Measurements from ENCODE around the gene DPF3. TPM values are rescaled to one million over a fixed set of nuclear protein-coding genes. Genes with fewer than 3 reads are reported as not detected.

Gene DPF3
- total RNA-seq, 6 experiments from 2014 or later, result 4.1 to 6.6 (median 5.4) TPM

DNA sequence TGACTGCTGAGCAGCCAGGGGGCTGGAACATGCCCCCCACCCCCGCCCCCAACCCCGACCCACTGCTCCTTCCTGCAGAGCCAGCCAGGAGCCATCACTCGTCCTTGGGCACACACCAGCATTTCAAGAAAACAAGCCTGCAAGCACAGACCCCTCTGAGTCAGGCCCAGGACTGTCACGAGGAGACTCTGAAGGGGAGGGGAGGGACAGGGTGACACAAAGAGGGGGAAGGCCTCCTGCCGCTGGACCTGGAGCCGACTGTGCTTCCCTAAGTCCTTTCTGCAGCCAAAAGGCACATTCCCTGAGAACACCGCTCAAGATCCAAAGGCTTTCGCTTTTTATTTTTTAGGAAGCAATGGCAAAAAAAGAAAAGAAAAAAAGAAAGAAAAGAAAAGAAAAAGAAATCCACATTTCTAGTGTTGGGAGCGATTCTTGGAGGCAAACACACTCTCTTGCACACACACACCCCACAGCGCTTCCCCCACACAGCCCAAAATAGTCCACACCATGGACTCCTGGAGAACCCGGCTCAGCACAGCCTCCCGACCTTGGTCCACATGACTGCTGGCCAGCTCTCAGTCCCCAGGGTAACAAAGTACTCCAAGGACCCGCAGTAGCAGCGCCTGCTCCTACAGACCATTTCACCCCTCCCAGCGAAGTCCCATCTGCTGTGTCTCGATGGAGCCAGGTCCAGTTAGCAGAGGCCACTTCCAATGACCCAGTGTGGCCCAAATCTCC lies 101.7 kb downstream of the DPF3 start:
- H3K4me3 Mint-ChIP-seq, result peak overlapping the region; percentile 13; the same call in 1 of the 2 replicates
- H3K27ac Mint-ChIP-seq, result no peak overlapping the region
- TF ChIP-seq, protein P1, sequence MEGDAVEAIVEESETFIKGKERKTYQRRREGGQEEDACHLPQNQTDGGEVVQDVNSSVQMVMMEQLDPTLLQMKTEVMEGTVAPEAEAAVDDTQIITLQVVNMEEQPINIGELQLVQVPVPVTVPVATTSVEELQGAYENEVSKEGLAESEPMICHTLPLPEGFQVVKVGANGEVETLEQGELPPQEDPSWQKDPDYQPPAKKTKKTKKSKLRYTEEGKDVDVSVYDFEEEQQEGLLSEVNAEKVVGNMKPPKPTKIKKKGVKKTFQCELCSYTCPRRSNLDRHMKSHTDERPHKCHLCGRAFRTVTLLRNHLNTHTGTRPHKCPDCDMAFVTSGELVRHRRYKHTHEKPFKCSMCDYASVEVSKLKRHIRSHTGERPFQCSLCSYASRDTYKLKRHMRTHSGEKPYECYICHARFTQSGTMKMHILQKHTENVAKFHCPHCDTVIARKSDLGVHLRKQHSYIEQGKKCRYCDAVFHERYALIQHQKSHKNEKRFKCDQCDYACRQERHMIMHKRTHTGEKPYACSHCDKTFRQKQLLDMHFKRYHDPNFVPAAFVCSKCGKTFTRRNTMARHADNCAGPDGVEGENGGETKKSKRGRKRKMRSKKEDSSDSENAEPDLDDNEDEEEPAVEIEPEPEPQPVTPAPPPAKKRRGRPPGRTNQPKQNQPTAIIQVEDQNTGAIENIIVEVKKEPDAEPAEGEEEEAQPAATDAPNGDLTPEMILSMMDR (IDR thresholded peaks at IDR 0.05), result no peak
- H3K4me1 Mint-ChIP-seq (ENCODE audit: low read depth), result peaks cover 14% of the 10 kb centered on the region
- H3K27me3 Mint-ChIP-seq (ENCODE audit: insufficient read depth), result peaks cover 2% of the 10 kb centered on the region; the same call in 1 of the 2 replicates
- no peaks in the 10 kb centered on the region for H3K36me3 Mint-ChIP-seq (ENCODE audit: low read depth)
- H3K9me3 Mint-ChIP-seq, result no peaks in the 10 kb centered on the region
- DNase-seq, result peak; percentile 4

DNA sequence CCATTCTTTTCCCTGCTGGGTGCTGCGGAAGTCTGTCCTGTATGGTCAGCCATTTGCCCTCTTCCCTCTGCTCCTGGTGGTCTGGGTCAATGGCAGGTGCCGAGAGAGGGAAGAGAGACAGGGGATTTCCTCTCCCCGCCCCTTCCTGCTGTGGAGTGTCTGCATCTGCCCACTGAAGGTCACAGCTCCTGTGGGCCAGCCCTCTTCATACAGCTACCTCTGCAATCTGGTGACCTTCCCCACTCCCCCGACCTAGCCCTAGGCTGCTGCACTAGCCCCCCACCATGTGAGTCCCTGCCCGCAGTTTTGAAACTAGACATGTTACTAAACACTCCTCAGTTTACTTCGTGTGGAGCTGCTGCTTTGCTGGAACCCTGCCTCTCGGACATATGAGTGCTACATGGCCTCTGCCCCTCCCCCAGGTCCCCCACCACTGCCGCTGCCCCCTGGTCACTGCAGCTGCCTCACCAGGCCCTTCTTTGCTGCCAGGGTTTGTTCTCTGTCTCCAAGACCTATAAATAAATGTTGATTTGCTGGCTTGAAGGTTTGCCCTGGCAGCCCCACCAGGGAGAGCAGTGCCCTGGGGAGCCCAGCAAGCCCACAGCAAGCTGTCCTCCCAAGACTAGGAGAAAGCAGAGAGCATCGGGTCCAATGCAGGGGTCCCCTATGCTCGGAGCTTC lies 102.9 kb downstream of the DPF3 start:
- Mint-ChIP-seq H3K36me3 (ENCODE audit: low read depth) (no peaks in the 10 kb centered on the region), H3K27ac (no peak overlapping the region), H3K4me1 (ENCODE audit: low read depth) (peaks cover 14% of the 10 kb centered on the region), H3K27me3 (ENCODE audit: insufficient read depth) (peaks cover 2% of the 10 kb centered on the region; the same call in 1 of the 2 replicates), H3K9me3 (no peaks in the 10 kb centered on the region), H3K4me3 (no peak overlapping the region)
- no peak for DNase-seq
- TF ChIP-seq, protein P1 (IDR thresholded peaks at IDR 0.05), result no peak

DNA sequence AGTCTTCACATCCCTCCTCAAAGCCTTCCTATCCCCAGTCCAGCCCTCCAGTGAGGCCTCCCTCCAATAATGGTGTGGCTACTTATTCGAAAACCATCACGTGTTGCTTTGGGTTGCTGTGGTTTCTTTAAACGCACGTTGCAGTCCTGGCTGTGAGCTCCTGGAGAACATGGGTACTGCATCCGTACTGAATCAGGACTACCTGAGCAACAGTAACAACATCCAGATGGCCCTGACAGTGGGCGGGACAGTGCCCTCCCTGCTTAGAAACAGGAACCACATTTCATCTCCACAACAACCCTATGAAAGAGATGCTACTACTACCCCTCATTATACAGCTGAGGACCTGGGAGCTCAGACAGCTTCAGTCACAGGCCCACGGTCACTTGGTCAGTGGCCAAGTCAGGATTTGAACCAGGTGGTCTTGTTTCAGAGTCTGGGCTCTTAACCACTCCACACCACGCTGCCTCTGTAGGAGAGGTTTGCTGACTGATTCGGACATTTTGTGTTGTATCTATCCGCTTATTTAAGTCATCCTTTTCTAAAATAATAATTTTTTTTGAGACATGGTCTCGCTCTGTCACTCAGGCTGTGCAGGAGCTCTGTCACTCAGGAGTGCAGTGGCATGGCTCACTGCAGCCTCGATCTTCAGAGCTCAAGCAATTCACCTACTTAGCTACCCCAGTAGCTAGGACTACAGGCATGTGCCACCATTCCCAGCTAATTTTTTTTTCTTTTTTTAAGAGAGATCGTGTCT lies 104.8 kb downstream of the DPF3 start:
- no peak overlapping the region for H3K4me3 Mint-ChIP-seq

DNA sequence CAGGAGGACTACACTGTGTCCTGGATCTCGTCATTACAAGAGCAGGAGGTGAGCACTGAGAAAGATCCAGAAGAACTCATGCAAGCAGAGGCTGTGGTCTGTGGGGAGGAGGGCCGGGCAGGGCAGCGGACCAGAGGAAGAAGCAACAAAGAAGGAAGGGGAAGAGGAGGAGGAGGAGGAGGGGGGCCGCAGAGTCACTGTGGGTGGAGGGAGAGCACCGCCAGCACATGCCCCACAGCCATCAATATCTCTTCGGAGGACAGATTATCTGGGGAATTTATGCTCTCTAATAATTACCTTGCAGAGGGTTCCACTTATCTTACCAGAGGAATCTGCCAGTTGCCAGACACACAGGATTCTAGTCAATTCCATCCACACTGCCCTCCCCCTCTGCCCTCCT lies 105.6 kb downstream of the DPF3 start:
- TF ChIP-seq, protein P1 (IDR thresholded peaks at IDR 0.05), result no peak
- 0 out of 2 replicates have a peak, but pooled peaks cover 4% of the 10 kb centered on the region for H3K36me3 Mint-ChIP-seq (ENCODE audit: low read depth)
- H3K4me1 Mint-ChIP-seq (ENCODE audit: low read depth), result peaks cover 16% of the 10 kb centered on the region
- H3K9me3 Mint-ChIP-seq, result no peaks in the 10 kb centered on the region
- peaks cover 2% of the 10 kb centered on the region; the same call in 1 of the 2 replicates for H3K27me3 Mint-ChIP-seq (ENCODE audit: insufficient read depth)
- no peak for DNase-seq
- H3K4me3 Mint-ChIP-seq, result no peak overlapping the region
- no peak overlapping the region for H3K27ac Mint-ChIP-seq

More for the DNA sequence above, 104.8 kb downstream of the DPF3 start:
- Mint-ChIP-seq H3K9me3 (no peaks in the 10 kb centered on the region), H3K4me1 (ENCODE audit: low read depth) (peaks cover 14% of the 10 kb centered on the region), H3K27me3 (ENCODE audit: insufficient read depth) (peaks cover 2% of the 10 kb centered on the region; the same call in 1 of the 2 replicates), H3K27ac (no peak overlapping the region), H3K36me3 (ENCODE audit: low read depth) (0 out of 2 replicates have a peak, but pooled peaks cover 4% of the 10 kb centered on the region)
- TF ChIP-seq, protein P1 (IDR thresholded peaks at IDR 0.05), result no peak
- no peak for DNase-seq

DNA sequence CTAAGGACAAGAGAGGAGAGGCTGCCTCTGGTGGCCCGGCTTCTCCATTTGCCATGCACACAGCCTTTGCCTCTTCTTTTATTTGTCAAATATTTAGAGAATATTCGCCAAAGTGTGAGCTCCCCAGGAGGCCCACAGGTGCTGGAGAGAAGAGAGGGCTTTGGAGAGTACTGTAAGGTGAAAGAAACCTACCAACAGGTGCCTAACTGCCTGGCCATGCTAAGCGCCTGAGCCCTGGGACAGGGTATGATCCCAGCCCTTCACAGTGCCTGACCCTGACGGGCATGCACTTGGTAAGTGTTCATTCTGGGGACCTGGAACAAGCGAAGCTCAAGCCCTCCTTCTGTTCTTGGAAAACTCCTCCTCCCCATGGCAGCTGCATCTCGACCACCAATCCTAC lies 106.1 kb downstream of the DPF3 start:
- TF ChIP-seq, protein P1 (IDR thresholded peaks at IDR 0.05), result no peak
- H3K36me3 Mint-ChIP-seq (ENCODE audit: low read depth), result 0 out of 2 replicates have a peak, but pooled peaks cover 4% of the 10 kb centered on the region
- no peak overlapping the region for H3K27ac Mint-ChIP-seq
- peaks cover 2% of the 10 kb centered on the region for H3K27me3 Mint-ChIP-seq (ENCODE audit: insufficient read depth)
- no peak overlapping the region for H3K4me3 Mint-ChIP-seq
- H3K9me3 Mint-ChIP-seq, result no peaks in the 10 kb centered on the region
- DNase-seq, result no peak
- peaks cover 17% of the 10 kb centered on the region for H3K4me1 Mint-ChIP-seq (ENCODE audit: low read depth)
